ENCODE measurements around the gene RHBDF2. TPM values are rescaled to one million over a fixed set of nuclear protein-coding genes. Genes with fewer than 3 reads are reported as not detected.
A peak's percentile ranks its signal among the peaks of the same experiment; 100 is the strongest.

The RHBDF2 gene
- total RNA-seq, 4 donors from 2014 or later, result 11.4 to 29.8 (median 23.3) TPM

- peak overlapping the region; percentile 61 to 72 (median 70) for H3K27ac ChIP-seq
Measured at GRCh38 chr17:76447931-76448652, 53.1 kb downstream of the RHBDF2 start.

GRCh38 chr17:76446449-76447231 lies 54.6 kb downstream of the RHBDF2 start:
- DNase-seq (peak in 1 of 2 donors; percentile 67), ATAC-seq (peak; percentile 61 to 89)
- in situ Hi-C loops (cut with MboI; ENCODE audit: low sequenced_read_pairs in 4 of 4) (no loop called here), intact Hi-C loops (cut with DNase I; ENCODE audit: low total_unique reads) (no loop called here)
- Histone ChIP-seq H3K4me3 (peak overlapping the region in 1 of 4 donors; percentile 20), H3K27ac (peak overlapping the region; percentile 61 to 72 (median 70)), H3K36me3 (no peaks in the 10 kb centered on the region), H3K4me1 (peaks cover 46 to 49% of the 10 kb centered on the region in 2 donors), H3K27me3 (no peaks in the 10 kb centered on the region), H3K9me3 (no peaks in the 10 kb centered on the region)
- no peak for TF ChIP-seq POLR2A (IDR thresholded peaks at IDR 0.05)
- TF ChIP-seq CTCF (IDR thresholded peaks at IDR 0.05 in 4 of 5, conservative IDR thresholded peaks at IDR 0.05 in 1 of 5), result no peak

More at GRCh38 chr17:76447931-76448652, 53.1 kb downstream of the RHBDF2 start:
- TF ChIP-seq CTCF (IDR thresholded peaks at IDR 0.05 in 4 of 5, conservative IDR thresholded peaks at IDR 0.05 in 1 of 5) (no peak), POLR2A (IDR thresholded peaks at IDR 0.05) (no peak)
- DNase-seq (peak; percentile 42 to 52), ATAC-seq (peak; percentile 36 to 55)
- Histone ChIP-seq H3K4me3 (no peak overlapping the region), H3K36me3 (no peaks in the 10 kb centered on the region), H3K4me1 (peaks cover 52 to 55% of the 10 kb centered on the region in 2 donors), H3K9me3 (no peaks in the 10 kb centered on the region), H3K27me3 (no peaks in the 10 kb centered on the region)
- intact Hi-C loops (cut with DNase I; ENCODE audit: low total_unique reads), result no loop called here
- in situ Hi-C loops (cut with MboI; ENCODE audit: low sequenced_read_pairs in 4 of 4), result no loop called here

- Histone ChIP-seq H3K27ac (peak overlapping the region; percentile 61 to 72 (median 70)), H3K36me3 (no peaks in the 10 kb centered on the region), H3K27me3 (no peaks in the 10 kb centered on the region), H3K4me3 (peak overlapping the region in 1 of 4 donors; percentile 20), H3K9me3 (no peaks in the 10 kb centered on the region), H3K4me1 (peaks cover 42 to 43% of the 10 kb centered on the region in 2 donors)
- in situ Hi-C loops (cut with MboI; ENCODE audit: low sequenced_read_pairs in 4 of 4) (no loop called here), intact Hi-C loops (cut with DNase I; ENCODE audit: low total_unique reads) (no loop called here)
- TF ChIP-seq CTCF (IDR thresholded peaks at IDR 0.05 in 4 of 5, conservative IDR thresholded peaks at IDR 0.05 in 1 of 5) (no peak), POLR2A (IDR thresholded peaks at IDR 0.05) (no peak)
- DNase-seq (no peak), ATAC-seq (peak in 1 of 2 donors; percentile 44)
Measured at GRCh38 chr17:76445697-76446448, 55.4 kb downstream of the RHBDF2 start.

- Histone ChIP-seq H3K27me3 (no peaks in the 10 kb centered on the region), H3K4me1 (peaks cover 41 to 44% of the 10 kb centered on the region in 2 donors), H3K36me3 (no peaks in the 10 kb centered on the region), H3K27ac (peak overlapping the region in 2 of 4 donors; percentile 22 to 69), H3K4me3 (no peak overlapping the region), H3K9me3 (no peaks in the 10 kb centered on the region)
- in situ Hi-C loops (cut with MboI; ENCODE audit: low sequenced_read_pairs in 4 of 4), result no loop called here
- intact Hi-C loops (cut with DNase I; ENCODE audit: low total_unique reads), result no loop called here
- ATAC-seq, result no peak
- DNase-seq, result no peak
- TF ChIP-seq CTCF (IDR thresholded peaks at IDR 0.05 in 4 of 5, conservative IDR thresholded peaks at IDR 0.05 in 1 of 5) (no peak), POLR2A (IDR thresholded peaks at IDR 0.05) (no peak)
Measured at GRCh38 chr17:76444518-76445311, 56.5 kb downstream of the RHBDF2 start.
